WI38 (cell line): Measurements from ENCODE around the gene BMP2.

ENCODE experiments used
- H3K4me3 ChIP-seq: 2 replicates; pipeline ENCODE4 v1.5.1; 2011; ENCODE audit warnings: low read depth, mild to moderate bottlenecking, control low read depth, low read length
- TF ChIP-seq, protein P1 (sequence below): IDR thresholded peaks from 2 replicates; pipeline ENCODE4 v1.5.1; 2012; ENCODE audit warnings: low read depth, mild to moderate bottlenecking, control low read depth, low read length

BMP2 gene

GRCh38 chr20:6733965-6734364, 33.5 kb upstream of the BMP2 start:
- TF ChIP-seq, protein P1, sequence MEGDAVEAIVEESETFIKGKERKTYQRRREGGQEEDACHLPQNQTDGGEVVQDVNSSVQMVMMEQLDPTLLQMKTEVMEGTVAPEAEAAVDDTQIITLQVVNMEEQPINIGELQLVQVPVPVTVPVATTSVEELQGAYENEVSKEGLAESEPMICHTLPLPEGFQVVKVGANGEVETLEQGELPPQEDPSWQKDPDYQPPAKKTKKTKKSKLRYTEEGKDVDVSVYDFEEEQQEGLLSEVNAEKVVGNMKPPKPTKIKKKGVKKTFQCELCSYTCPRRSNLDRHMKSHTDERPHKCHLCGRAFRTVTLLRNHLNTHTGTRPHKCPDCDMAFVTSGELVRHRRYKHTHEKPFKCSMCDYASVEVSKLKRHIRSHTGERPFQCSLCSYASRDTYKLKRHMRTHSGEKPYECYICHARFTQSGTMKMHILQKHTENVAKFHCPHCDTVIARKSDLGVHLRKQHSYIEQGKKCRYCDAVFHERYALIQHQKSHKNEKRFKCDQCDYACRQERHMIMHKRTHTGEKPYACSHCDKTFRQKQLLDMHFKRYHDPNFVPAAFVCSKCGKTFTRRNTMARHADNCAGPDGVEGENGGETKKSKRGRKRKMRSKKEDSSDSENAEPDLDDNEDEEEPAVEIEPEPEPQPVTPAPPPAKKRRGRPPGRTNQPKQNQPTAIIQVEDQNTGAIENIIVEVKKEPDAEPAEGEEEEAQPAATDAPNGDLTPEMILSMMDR, result no peak
- H3K4me3 ChIP-seq, result no peak overlapping the region

DNA sequence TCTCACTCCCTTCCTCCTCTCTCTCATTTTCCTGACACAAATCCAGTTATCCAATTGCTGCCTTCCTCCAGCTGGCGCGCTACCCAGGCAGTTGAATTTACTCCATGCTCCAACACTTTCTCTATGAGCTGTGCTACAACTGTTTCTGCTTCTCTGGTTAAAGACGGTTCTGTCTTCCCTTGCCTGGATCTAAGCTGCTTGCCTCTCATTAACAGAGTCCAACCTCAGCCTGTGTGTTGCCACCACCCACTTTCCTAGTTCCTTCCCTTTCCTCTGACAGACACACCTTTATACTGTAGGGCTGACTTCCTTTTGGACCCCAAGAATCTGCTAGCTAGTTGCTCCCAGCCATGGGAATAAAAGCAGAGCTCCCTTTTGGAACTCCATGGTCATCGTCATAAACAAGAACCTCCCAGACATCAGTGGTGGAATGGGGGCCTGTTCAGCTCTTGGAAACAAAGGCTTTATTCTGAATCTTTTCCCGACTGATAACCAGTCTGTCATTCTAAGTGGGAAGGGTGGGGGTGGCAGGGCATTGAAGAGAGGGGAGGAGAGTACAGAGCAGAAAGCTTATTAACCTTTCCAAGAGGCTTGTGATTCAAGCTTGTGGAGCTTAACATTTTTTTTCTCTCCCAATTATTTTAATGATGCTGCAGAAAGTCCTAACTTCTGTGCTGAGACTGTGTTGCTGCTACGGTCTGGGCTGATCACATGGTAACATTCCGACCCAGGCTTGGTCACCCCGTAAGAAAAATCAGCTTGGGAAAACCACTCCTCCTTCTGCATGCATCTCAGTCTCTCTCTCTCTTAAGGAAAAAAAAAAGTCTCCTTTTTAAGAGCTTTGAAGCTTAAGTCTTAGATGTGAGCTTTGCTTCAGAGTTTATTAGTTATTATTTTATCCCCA, 31.3 kb upstream of the BMP2 start:
- TF ChIP-seq, protein P1, result no peak
- no peak overlapping the region for H3K4me3 ChIP-seq

GRCh38 chr20:6739406-6739805, 28.1 kb upstream of the BMP2 start:
- TF ChIP-seq, protein P1, result no peak
- no peak overlapping the region for H3K4me3 ChIP-seq

- TF ChIP-seq, protein P1, result no peak
- no peak overlapping the region for H3K4me3 ChIP-seq
Measured at GRCh38 chr20:6740096-6740495, 27.4 kb upstream of the BMP2 start.

GRCh38 chr20:6744180-6744579, 23.3 kb upstream of the BMP2 start:
- TF ChIP-seq, protein P1, result no peak
- no peak overlapping the region for H3K4me3 ChIP-seq

- no peak overlapping the region for H3K4me3 ChIP-seq
- TF ChIP-seq, protein P1, result no peak
Measured at GRCh38 chr20:6744805-6745204, 22.7 kb upstream of the BMP2 start.

DNA sequence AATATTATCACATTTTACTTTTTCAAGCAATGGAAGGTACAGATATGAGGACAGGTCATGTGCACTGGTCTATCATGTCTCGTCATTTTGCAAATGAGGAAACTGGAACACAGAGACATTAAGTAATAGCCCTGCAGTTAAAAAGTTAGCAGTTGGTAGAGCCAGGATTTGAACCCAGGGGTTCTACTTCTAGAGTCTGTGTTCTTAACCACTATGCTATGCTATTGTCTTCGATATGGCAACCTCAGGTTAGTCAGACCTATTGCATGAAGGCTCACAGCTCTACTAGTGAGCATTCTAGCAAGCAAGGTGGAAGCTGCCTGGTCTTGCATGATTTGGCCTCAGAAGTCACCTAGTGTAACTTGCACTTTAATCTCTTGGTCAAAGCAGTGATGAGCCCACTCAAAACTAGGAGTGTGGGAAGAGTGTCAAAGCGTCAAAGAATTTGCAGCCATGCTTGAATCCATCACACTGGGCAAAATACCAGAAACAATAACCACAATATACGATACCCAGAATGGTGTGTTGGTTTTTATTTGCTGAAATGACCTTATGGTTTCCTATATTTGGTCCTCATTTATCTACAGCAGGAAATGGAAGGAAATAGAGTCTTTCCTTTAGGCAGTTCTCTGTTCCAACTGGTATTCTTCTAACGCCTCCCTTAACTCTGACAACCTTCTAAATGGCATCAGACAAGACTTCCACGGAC, 20.4 kb upstream of the BMP2 start:
- no peak overlapping the region for H3K4me3 ChIP-seq
- TF ChIP-seq, protein P1, result no peak
